Neural progenitor cell (in vitro differentiated cells): ENCODE data around the gene UNCX. TPM values are rescaled to one million over a fixed set of nuclear protein-coding genes. Genes with fewer than 3 reads are reported as not detected.
A peak's percentile ranks its signal among the peaks of the same experiment; 100 is the strongest.

Experiments
- DNase-seq: peaks from one replicate; pipeline ENCODE4 v3.0.0-alpha.2; 2016; ENCODE audit warnings: low spot score
- H2AFZ ChIP-seq: fragments of 200-600 bp; sonication (generic); replicated peaks from 2 replicates; pipeline ENCODE4 v1.6.1; 2016; ENCODE audit warnings: antibody characterized with exemption
- H3F3A ChIP-seq: fragments of 200-600 bp; sonication (generic); 2 replicates; pipeline ENCODE4 v1.6.1; 2016; ENCODE audit warnings: antibody characterized with exemption, low read depth
- H3K27ac ChIP-seq: fragments of 200-600 bp; sonication (generic); 2 replicates; pipeline ENCODE4 v1.5.1; 2016; ENCODE audit warnings: mild to moderate bottlenecking
- H3K27me3 ChIP-seq: fragments of 200-600 bp; sonication (generic); 2 replicates; pipeline ENCODE4 v1.6.1; 2016; ENCODE audit warnings: mild to moderate bottlenecking, moderate library complexity
- H3K36me3 ChIP-seq: fragments of 200-600 bp; sonication (generic); 2 replicates; pipeline ENCODE4 v1.5.1; 2016
- H3K4me1 ChIP-seq: fragments of 200-600 bp; sonication (generic); 2 replicates; pipeline ENCODE4 v1.6.1; 2016; ENCODE audit warnings: mixed run types
- H3K4me2 ChIP-seq: fragments of 200-600 bp; sonication (generic); 2 replicates; pipeline ENCODE4 v1.6.1; 2016
- H3K4me3 ChIP-seq: fragments of 200-600 bp; sonication (generic); 2 replicates; pipeline ENCODE4 v1.5.1; 2016
- H3K79me2 ChIP-seq: fragments of 200-600 bp; sonication (generic); 2 replicates; pipeline ENCODE4 v1.6.1; 2016; ENCODE audit warnings: low read depth
- H3K9ac ChIP-seq: fragments of 200-600 bp; sonication (generic); 2 replicates; pipeline ENCODE4 v1.6.1; 2016
- H3K9me3 ChIP-seq: fragments of 200-600 bp; sonication (generic); 2 replicates; pipeline ENCODE4 v1.5.1; 2016; ENCODE audit warnings: low read depth
- H4K20me1 ChIP-seq: fragments of 200-600 bp; sonication (generic); 2 replicates; pipeline ENCODE4 v1.6.1; 2016; ENCODE audit warnings: low read depth
- H3K27ac Mint-ChIP-seq: 3 replicates; pipeline ENCODE4 v1.8.0; 2021; ENCODE audit warnings: mixed read lengths
- H3K27me3 Mint-ChIP-seq: 2 replicates; pipeline ENCODE4 v1.8.0; 2022; ENCODE audit warnings: low read depth, mild to moderate bottlenecking, inconsistent platforms, moderate library complexity, mixed read lengths; ENCODE audit not compliant: insufficient read depth
- H3K36me3 Mint-ChIP-seq: 3 replicates; pipeline ENCODE4 v1.8.0; 2021; ENCODE audit warnings: mixed read lengths
- H3K4me1 Mint-ChIP-seq: 3 replicates; pipeline ENCODE4 v1.8.0; 2021; ENCODE audit warnings: mixed read lengths
- H3K4me3 Mint-ChIP-seq: 3 replicates; pipeline ENCODE4 v1.8.0; 2021; ENCODE audit warnings: mild to moderate bottlenecking, moderate library complexity, mixed read lengths
- H3K9me3 Mint-ChIP-seq: 3 replicates; pipeline ENCODE4 v1.8.0; 2020; ENCODE audit warnings: mixed read lengths
- CTCF ChIP-seq: fragments of 200-600 bp; sonication (generic); IDR thresholded peaks from 2 replicates; pipeline ENCODE4 v1.5.1; 2017; ENCODE audit warnings: antibody characterized with exemption, mild to moderate bottlenecking
- EZH2 ChIP-seq: fragments of 200-600 bp; sonication (generic); IDR thresholded peaks from 2 replicates; pipeline ENCODE4 v1.6.1; 2017; ENCODE audit warnings: antibody characterized with exemption, mild to moderate bottlenecking, moderate library complexity
- EZH2phosphoT487 ChIP-seq: fragments of 200-600 bp; sonication (generic); IDR thresholded peaks from 2 replicates; pipeline ENCODE4 v1.6.1; 2017; ENCODE audit warnings: antibody characterized with exemption
- total RNA-seq: library from RNA; depleted of rRNA; stranded (reverse); fragments of >200 nt; gene quantifications from 2 replicates; pipeline ENCODE4 v1.2.3, GENCODE V29; 2015; ENCODE audit warnings: low replicate concordance

The UNCX gene
- total RNA-seq, 1 donor from 2014 or later: not detected

- Histone ChIP-seq H3F3A (peaks cover 86% of the 10 kb centered on the region), H3K27ac (no peak overlapping the region), H2AFZ (no peak overlapping the region), H3K4me1 (peaks cover 37% of the 10 kb centered on the region), H3K4me3 (no peak overlapping the region), H4K20me1 (peaks cover 81% of the 10 kb centered on the region), H3K4me2 (no peak overlapping the region), H3K36me3 (no peaks in the 10 kb centered on the region), H3K79me2 (no peaks in the 10 kb centered on the region), H3K9me3 (no peaks in the 10 kb centered on the region), H3K9ac (no peak overlapping the region), H3K27me3 (peaks cover 100% of the 10 kb centered on the region)
- Mint-ChIP-seq H3K27me3 (peaks cover 69% of the 10 kb centered on the region), H3K27ac (no peak overlapping the region), H3K4me3 (peak overlapping the region; percentile 18), H3K36me3 (no peaks in the 10 kb centered on the region), H3K4me1 (peaks cover 42% of the 10 kb centered on the region), H3K9me3 (no peaks in the 10 kb centered on the region)
- TF ChIP-seq EZH2phosphoT487 (peak; percentile 17), EZH2 (peak; percentile 80), CTCF (no peak)
- DNase-seq: no peak
These were observed 4.0 kb upstream of the UNCX start for GRCh38 chr7:1228545-1229201.

DNA sequence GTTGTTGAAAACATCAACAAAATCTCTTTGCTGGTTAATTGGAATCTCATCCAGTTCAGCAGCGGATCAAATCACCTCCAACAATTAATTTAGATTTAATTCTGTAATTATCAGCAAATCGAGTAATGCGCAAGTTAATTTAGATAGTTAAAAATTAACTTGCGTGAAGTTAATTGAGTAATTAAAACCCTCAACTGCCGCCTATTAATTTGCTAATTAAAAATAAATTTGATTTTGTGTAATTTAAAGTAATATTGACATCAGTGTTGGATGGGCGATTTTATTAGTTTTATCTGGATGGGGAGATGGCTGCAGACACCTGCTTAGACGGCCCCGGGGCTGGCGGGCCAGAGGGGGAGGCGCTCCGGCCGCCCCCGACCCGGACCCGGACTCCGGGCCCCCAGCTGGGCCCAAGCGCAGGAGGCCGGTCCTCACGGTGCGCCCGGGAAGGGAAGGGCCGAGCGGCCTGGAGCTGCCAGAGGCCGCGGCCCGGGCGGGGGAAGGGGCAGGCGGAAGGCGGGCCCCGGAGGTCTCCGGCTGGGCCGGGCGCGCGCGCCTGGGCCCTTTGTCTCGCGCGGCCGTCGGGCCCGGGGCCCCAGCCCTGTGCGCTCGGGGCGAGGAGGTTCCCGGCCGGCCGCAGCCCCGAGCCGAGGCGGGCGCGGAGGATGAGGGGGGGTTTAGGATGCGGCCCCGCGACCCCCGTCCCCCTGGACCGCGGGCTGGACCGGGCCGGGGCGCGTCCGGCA, 3.3 kb upstream of the UNCX start:
- peaks cover 74% of the 10 kb centered on the region for H3K27me3 Mint-ChIP-seq
- peaks cover 2% of the 10 kb centered on the region for H3K9me3 Mint-ChIP-seq
- Histone ChIP-seq H3K27me3 (peaks cover 100% of the 10 kb centered on the region), H4K20me1 (peaks cover 88% of the 10 kb centered on the region), H3K36me3 (no peaks in the 10 kb centered on the region), H3K9me3 (no peaks in the 10 kb centered on the region), H3K27ac (no peak overlapping the region), H3K79me2 (no peaks in the 10 kb centered on the region), H3K4me2 (peak overlapping the region; percentile 56), H3K4me3 (peak overlapping the region; percentile 28), H3K9ac (no peak overlapping the region), H3K4me1 (peaks cover 44% of the 10 kb centered on the region), H3F3A (peaks cover 86% of the 10 kb centered on the region), H2AFZ (no peak overlapping the region)
- TF ChIP-seq EZH2phosphoT487 (peak; percentile 70), CTCF (no peak), EZH2 (peak; percentile 77)
- H3K36me3 Mint-ChIP-seq: no peaks in the 10 kb centered on the region
- H3K27ac Mint-ChIP-seq: no peak overlapping the region
- H3K4me3 Mint-ChIP-seq: no peak overlapping the region
- peaks cover 43% of the 10 kb centered on the region for H3K4me1 Mint-ChIP-seq
- DNase-seq: peak; percentile 89

DNA sequence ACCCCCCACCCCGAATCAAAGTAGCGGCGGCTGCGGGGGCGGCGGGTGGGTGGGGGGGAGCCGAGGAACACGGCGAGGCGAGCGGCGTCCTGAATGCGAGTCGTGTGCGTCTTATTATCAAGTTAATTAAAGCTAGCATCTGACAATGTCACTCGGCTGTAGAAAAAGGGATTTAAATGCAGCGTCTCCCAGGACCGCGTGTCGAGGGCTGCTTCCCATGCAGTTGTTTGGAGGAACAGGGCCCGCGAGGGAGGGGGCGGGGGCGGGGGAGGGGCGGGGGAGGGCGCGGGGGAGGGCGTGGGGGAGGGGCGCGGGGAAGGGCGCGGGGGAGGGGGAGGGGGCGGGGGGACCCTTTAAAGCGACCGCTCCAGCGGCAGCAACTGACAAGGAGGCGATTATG, 2.7 kb upstream of the UNCX start:
- Mint-ChIP-seq H3K9me3 (peaks cover 4% of the 10 kb centered on the region), H3K4me1 (peaks cover 49% of the 10 kb centered on the region), H3K27me3 (peaks cover 76% of the 10 kb centered on the region), H3K36me3 (no peaks in the 10 kb centered on the region), H3K27ac (no peak overlapping the region), H3K4me3 (no peak overlapping the region)
- H4K20me1 ChIP-seq: peaks cover 88% of the 10 kb centered on the region
- no peak overlapping the region for H2AFZ ChIP-seq
- peak overlapping the region; percentile 28 for H3K4me3 ChIP-seq
- H3K36me3 ChIP-seq: no peaks in the 10 kb centered on the region
- H3F3A ChIP-seq: peaks cover 86% of the 10 kb centered on the region
- H3K27me3 ChIP-seq: peaks cover 100% of the 10 kb centered on the region
- H3K9me3 ChIP-seq: no peaks in the 10 kb centered on the region
- H3K9ac ChIP-seq: no peak overlapping the region
- H3K4me1 ChIP-seq: peaks cover 44% of the 10 kb centered on the region
- TF ChIP-seq EZH2phosphoT487 (no peak), CTCF (no peak), EZH2 (no peak)
- no peaks in the 10 kb centered on the region for H3K79me2 ChIP-seq
- no peak overlapping the region for H3K27ac ChIP-seq
- peak; percentile 80 for DNase-seq
- peak overlapping the region; percentile 56 for H3K4me2 ChIP-seq
